HFF-Myc (cell line): Measurements from ENCODE around the gene TOR1A.
A peak's percentile ranks its signal among the peaks of the same experiment; 100 is the strongest.

ENCODE experiments used
- DNase-seq: peaks from one replicate; pipeline ENCODE4 v3.0.0-alpha.2; 2011; ENCODE audit warnings: low read depth; ENCODE audit errors: extremely low read depth
- H3K4me3 ChIP-seq: replicated peaks from 2 replicates; pipeline ENCODE4 v1.5.1; 2011; ENCODE audit warnings: low read depth, mild to moderate bottlenecking, control low read depth, low read length
- TF ChIP-seq, protein P1 (sequence below): IDR thresholded peaks from 2 replicates; pipeline ENCODE4 v1.5.1; 2012; ENCODE audit warnings: mild to moderate bottlenecking, low read depth, low read length, control low read depth; ENCODE audit errors: missing control alignments

Gene TOR1A

DNA sequence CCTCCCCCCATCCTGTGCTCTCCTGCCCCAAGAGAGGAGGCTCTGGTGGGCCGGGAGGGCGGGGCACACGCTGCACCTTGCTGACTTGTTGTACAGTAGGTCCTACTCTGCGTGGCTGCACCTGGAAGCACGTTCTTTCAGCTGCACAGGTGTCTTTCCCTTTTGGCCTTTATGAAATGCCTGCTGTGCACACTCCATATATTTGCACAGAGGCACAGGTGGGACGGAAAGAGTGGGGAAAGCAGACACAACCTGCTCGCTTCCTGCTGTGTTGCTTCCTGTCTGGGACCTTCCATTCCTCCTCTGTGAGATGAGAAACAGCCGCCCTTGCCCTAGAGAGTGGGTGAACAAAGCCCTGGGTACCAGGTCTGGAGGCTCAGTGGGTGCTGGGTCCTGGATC lies 16.1 kb upstream of the TOR1A start:
- TF ChIP-seq, protein P1, sequence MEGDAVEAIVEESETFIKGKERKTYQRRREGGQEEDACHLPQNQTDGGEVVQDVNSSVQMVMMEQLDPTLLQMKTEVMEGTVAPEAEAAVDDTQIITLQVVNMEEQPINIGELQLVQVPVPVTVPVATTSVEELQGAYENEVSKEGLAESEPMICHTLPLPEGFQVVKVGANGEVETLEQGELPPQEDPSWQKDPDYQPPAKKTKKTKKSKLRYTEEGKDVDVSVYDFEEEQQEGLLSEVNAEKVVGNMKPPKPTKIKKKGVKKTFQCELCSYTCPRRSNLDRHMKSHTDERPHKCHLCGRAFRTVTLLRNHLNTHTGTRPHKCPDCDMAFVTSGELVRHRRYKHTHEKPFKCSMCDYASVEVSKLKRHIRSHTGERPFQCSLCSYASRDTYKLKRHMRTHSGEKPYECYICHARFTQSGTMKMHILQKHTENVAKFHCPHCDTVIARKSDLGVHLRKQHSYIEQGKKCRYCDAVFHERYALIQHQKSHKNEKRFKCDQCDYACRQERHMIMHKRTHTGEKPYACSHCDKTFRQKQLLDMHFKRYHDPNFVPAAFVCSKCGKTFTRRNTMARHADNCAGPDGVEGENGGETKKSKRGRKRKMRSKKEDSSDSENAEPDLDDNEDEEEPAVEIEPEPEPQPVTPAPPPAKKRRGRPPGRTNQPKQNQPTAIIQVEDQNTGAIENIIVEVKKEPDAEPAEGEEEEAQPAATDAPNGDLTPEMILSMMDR: no peak
- DNase-seq: no peak
- H3K4me3 ChIP-seq: no peak overlapping the region

DNA sequence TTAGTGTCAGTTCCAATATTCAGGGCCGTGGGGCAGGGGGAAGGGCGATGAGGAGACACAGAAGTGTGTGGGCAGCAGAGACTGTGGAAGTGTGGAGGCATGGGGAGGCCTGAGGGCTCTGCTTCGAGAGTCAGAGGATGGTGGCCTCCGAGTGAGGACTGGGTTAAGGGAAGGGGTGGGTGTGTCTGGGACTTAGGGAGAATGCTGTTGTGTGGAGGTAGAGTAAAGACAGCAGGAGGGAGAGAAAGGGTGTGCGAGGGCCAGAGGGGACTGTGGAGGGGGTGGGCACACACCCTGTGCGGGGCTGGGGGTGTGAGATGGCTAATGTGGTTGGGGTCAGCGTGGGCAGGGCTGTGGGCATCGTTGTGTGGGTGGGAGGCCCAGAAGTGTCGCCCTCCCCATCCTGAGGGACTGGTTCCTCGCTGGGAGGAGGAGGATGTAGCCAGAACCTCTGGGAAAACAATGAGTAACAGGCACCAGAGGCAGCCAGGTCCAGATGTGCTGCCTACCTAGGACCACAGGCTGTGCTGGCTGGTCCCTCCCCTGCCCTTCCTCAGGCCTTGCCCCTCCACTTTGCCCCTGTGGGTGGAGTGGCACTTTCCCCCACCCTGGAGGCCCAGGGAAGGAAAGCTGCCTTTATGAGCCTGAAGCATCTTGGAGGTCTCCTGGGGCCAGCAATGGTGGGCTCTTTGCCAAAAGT lies 15.5 kb upstream of the TOR1A start:
- H3K4me3 ChIP-seq: no peak overlapping the region
- TF ChIP-seq, protein P1: no peak
- no peak for DNase-seq

- TF ChIP-seq, protein P1: no peak
- peak; percentile 50 for DNase-seq
- H3K4me3 ChIP-seq: no peak overlapping the region
Measured at GRCh38 chr9:129838707-129839259, 14.8 kb upstream of the TOR1A start.

DNA sequence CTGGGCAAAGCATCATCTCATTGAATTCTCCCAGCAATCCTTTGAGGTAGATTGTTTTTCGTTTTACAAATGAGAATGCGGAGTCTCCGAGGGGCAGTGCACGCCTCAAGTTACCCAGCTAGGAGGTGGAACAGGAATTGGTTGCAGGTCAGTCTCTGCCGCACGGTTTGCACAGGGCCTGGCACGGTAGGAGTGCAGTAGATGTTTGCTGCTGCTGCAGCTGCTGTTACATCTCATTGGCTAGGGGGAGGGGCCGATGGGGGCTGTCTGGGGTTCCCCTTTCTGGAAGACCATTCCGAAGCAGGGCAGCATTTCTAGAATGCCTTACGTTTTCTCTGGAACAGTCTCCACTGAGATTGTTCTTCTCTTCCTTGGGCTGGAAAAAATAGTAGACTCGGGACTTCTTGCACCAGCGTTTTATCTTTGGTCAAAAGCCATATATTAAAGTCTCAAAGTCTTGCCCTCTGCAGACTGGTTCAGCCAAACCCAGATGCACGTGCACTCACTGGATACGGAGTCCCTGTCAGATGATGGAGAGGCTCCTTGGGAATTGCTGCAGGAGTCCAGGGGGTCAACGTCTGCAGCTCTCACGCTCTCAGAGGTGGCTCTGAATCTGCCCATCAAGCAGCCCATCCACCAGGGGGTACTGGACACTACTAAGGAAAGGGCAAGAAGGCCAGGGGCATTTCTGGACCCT lies 12.5 kb upstream of the TOR1A start:
- peak overlapping the region; percentile 97 for H3K4me3 ChIP-seq
- no peak for DNase-seq
- TF ChIP-seq, protein P1: no peak

GRCh38 chr9:129835860-129836223 lies 11.9 kb upstream of the TOR1A start:
- H3K4me3 ChIP-seq: peak overlapping the region; percentile 97
- no peak for DNase-seq
- TF ChIP-seq, protein P1: no peak

- H3K4me3 ChIP-seq: peak within 1 kb of the TSS; percentile 97
- DNase-seq: peak; percentile 65
- TF ChIP-seq, protein P1: no peak
Measured at GRCh38 chr9:129835128-129835859, 11.4 kb upstream of the TOR1A start, which contains the start of the genes C9orf78 and USP20. Gene C9orf78 (minus strand): TSS chr9:129835275. CDS start chr9:129835221, 54 bp downstream. Gene USP20 (plus strand): TSS chr9:129835458. CDS start chr9:129852556, 17,098 bp downstream.
